Measurements from ENCODE around the gene TUBB2B.

GRCh38 chr6:3206339-3207015 lies 21.0 kb downstream of the TUBB2B start:
- TF ChIP-seq POLR2A (IDR thresholded peaks at IDR 0.05) (no peak), POLR2AphosphoS5 (IDR thresholded peaks at IDR 0.05) (no peak)
- TF ChIP-seq, protein P1, sequence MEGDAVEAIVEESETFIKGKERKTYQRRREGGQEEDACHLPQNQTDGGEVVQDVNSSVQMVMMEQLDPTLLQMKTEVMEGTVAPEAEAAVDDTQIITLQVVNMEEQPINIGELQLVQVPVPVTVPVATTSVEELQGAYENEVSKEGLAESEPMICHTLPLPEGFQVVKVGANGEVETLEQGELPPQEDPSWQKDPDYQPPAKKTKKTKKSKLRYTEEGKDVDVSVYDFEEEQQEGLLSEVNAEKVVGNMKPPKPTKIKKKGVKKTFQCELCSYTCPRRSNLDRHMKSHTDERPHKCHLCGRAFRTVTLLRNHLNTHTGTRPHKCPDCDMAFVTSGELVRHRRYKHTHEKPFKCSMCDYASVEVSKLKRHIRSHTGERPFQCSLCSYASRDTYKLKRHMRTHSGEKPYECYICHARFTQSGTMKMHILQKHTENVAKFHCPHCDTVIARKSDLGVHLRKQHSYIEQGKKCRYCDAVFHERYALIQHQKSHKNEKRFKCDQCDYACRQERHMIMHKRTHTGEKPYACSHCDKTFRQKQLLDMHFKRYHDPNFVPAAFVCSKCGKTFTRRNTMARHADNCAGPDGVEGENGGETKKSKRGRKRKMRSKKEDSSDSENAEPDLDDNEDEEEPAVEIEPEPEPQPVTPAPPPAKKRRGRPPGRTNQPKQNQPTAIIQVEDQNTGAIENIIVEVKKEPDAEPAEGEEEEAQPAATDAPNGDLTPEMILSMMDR (IDR thresholded peaks at IDR 0.05), result no peak

Data from sigmoid colon (tissue), 4 donors.